Muscle of leg (tissue), 11 donors: ENCODE measurements around the gene PTPRN. TPM values are rescaled to one million over a fixed set of nuclear protein-coding genes. Genes with fewer than 3 reads are reported as not detected.
A peak's percentile ranks its signal among the peaks of the same experiment; 100 is the strongest.

Source experiments
- DNase-seq: peaks from one replicate; pipeline ENCODE4 v3.0.0; 2013
- H3K27ac ChIP-seq: one replicate; pipeline ENCODE4 v1.5.1; 2013; ENCODE audit warnings: mild to moderate bottlenecking, low read length, control low read depth
- H3K27me3 ChIP-seq: one replicate; pipeline ENCODE4 v1.6.1; 2013; ENCODE audit warnings: low read length; ENCODE audit not compliant: control insufficient read depth, insufficient read depth
- H3K36me3 ChIP-seq: one replicate; pipeline ENCODE4 v1.6.1; 2013; ENCODE audit warnings: low read length; ENCODE audit not compliant: control insufficient read depth, insufficient read depth
- H3K4me1 ChIP-seq: one replicate; pipeline ENCODE4 v1.6.1; 2013; ENCODE audit warnings: low read length; ENCODE audit not compliant: control insufficient read depth, insufficient read depth
- H3K4me3 ChIP-seq: one replicate; pipeline ENCODE4 v1.5.1; 2013; ENCODE audit warnings: low read length, control low read depth
- H3K9me3 ChIP-seq: replicated peaks from 2 replicates; pipeline ENCODE4 v1.6.1; 2013; ENCODE audit warnings: low read depth, low read length; ENCODE audit not compliant: control insufficient read depth
- WGBS: methylation state at CpG from one replicate; pipeline ENCODE4 v1.1.5; 2013; ENCODE audit warnings: missing lambda C conversion rate; ENCODE audit not compliant: insufficient coverage; 5-methylcytosine and 5-hydroxymethylcytosine counted together
- polyA plus RNA-seq, 8 donors: library from polyadenylated mRNA; unstranded; fragments of 120-200 nt; gene quantifications; one replicate each; pipeline versions ENCODE4 v1.2.1 to v1.2.3, GENCODE V29; 2013; ENCODE audit warnings: inconsistent platforms in 1 of 8, low replicate concordance in 1 of 8; ENCODE audit not compliant: insufficient read length in 8 of 8, insufficient read depth in 1 of 8
- total RNA-seq: library from RNA; stranded (reverse); fragments of 120-200 nt; gene quantifications from one replicate; pipeline ENCODE4 v1.2.4, GENCODE V29; 2013

PTPRN gene
- total and polyA plus RNA-seq, 9 donors: 0.09 to 1.0 (median 0.29) TPM

DNA sequence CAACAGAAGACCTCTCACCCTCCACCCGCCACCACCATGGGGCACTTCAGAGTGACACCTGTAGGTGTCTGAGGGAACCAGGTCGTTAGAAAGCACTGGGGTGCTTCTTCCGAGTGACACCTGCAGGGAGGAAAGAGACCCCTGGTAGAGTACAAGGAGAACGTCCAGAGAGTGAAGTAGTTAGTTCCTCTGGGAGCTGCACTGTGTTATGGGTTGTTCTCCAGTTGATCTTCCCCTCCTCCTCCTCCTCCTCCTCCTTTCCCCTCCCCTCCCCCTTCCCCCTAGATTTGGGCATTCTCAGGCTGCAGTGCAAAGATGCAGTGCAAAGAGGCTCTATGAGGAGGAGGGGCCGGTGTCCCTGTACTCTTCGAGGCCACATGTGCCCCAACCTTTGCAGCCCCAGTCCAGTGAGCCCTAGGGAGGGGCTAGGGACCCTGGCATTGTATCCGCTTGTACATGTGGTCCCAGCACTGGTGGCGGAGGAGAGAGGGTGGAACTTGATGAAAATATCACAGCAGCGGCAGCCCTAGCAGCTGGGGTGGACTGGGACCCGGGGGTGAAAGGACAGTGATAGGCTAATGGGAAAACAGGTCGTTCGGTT lies 29.2 kb downstream of the PTPRN start:
- H3K4me1 ChIP-seq: peaks cover 35% of the 10 kb centered on the region
- peaks cover 44% of the 10 kb centered on the region for H3K36me3 ChIP-seq
- H3K9me3 ChIP-seq: no peaks in the 10 kb centered on the region
- 35% methylated on average over 5 of the region's 12 CpGs for WGBS
- no peaks in the 10 kb centered on the region for H3K27me3 ChIP-seq
- H3K27ac ChIP-seq: peak overlapping the region; percentile 97
- H3K4me3 ChIP-seq: peak overlapping the region; percentile 75
- no peak for DNase-seq

DNA sequence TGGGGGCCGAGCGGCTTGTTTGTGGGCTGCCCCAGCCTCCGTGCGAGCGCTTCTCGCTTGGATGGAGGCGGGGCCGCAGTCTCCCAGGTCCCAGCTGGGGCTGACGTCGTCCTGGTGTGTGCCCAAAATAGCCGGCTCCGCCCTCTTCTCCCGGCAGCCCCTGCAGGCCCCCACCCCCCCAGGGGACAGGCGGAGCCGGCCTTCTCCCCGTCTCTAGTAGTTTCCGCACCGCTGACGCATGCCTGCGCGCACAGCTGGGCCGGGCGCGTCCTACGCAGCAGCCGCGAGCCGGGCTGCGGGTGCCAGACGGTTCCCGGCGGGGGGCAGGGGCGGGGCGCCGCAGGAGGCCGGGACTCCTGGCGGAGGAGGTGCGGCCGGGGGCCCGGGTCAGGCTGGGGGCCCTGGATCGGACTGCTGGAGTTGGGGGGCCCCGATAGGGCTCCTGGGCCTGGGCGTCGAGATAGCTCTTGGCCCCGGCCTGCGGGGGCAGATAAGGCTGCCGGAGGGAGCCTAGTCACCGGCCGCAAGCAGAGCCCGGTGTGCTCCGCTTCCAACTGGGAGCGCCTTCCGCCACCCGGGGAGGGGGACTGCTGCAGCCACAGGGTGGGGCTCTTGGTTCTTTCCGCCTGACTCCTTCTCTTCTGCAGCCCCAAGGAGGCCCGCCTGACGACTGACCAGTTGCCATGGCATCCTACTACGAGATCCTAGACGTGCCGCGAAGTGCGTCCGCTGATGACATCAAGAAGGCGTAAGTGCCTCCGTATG lies 29.9 kb downstream of the PTPRN start, which contains the start of gene DNAJB2:
Gene DNAJB2, plus strand, starts transcription at position 216 of the 765 bp plus-strand sequence. Its CDS starts 468 bp downstream, at position 684.
- under 1% methylated on average over 47 of the region's 65 CpGs for WGBS
- H3K4me1 ChIP-seq: peaks cover 29% of the 10 kb centered on the region

DNA sequence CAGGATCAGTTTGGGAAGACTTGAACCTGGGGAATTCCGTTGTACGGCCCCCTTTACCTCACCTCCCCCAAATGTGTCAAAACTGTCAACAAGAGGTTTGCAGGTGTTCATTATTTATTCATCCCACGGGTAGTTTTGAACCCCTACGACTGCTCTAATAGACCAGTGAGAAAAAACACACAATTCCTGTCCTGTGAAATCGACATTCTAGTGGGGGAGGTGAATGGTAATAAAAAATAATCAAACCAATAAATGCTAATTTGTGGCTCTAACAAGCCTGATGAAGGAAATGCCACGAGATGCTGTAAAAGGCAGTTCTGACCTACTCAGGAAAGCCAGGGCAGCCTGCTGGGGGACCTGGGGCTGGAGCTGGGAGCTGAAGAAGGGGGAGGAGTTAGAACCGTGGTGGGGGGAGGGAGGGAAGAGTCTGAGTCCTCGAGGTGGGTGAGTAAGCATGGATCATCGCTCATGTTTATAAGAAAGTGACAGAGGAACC lies 30.5 kb downstream of the PTPRN start:
- H3K4me3 ChIP-seq: peak overlapping the region; percentile 75
- H3K27me3 ChIP-seq: no peaks in the 10 kb centered on the region
- peaks cover 31% of the 10 kb centered on the region for H3K36me3 ChIP-seq
- 0% methylated on average over 3 of the region's 9 CpGs for WGBS
- no peak for DNase-seq
- peaks cover 35% of the 10 kb centered on the region for H3K4me1 ChIP-seq
- peak overlapping the region; percentile 97 for H3K27ac ChIP-seq
- H3K9me3 ChIP-seq: no peaks in the 10 kb centered on the region

More for the DNA sequence above, 29.9 kb downstream of the PTPRN start, which contains the start of gene DNAJB2:
- Histone ChIP-seq H3K4me3 (peak within 1 kb of the TSS; percentile 75), H3K9me3 (no peaks in the 10 kb centered on the region), H3K27me3 (no peaks in the 10 kb centered on the region), H3K27ac (peak within 1 kb of the TSS; percentile 97), H3K36me3 (peaks cover 37% of the 10 kb centered on the region)
- DNase-seq: peak; percentile 99

DNA sequence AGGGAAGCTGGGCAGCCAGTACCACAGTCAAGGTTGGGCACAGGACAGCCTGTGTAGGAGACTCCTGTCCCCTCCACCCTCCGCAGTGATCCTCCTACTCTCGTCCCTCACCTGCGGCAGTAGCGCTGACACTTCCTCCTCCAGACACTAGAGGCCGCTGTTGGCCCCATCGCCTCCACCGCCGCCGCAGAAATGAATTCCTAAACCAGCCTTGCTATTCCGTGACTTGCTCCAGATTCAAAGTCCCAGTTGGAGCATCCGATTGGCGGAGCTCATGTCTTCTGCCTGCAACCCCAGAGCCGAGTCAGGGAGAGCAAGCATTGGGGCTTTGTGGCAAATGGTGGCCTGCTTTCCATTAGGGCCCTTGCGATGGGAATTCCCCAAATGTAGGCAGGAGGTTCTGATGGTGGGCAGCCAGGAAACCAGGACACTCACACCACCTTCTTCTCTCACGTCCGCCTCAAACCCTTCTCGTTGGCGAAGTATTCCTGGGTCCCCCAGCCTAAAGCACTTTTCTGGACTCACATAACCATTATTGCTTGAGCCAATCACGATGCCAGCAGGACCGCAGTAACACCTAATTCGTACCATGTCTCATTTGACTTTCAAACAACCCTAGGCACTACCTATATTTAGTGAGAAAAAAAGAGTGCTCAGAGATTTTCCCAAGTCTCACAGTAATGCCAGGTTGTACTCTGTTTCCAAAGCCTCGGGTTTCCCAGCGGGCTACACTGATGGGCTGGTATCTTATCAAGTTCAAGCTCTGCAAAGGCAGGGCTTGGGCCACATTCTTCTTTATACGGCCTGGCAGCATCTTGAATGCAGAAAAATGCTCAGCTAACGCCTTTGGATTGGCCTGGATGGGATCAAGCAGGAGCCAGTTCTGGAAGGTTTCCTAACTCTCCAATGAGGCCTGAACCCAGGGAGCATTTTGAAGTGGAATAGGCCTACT lies 31.2 kb downstream of the PTPRN start:
- 15% methylated on average over 19 of the region's 25 CpGs for WGBS
- DNase-seq: peak; percentile 90
- Histone ChIP-seq H3K9me3 (no peaks in the 10 kb centered on the region), H3K27ac (peak overlapping the region; percentile 97), H3K4me3 (no peak overlapping the region), H3K4me1 (peaks cover 35% of the 10 kb centered on the region), H3K36me3 (peaks cover 25% of the 10 kb centered on the region), H3K27me3 (no peaks in the 10 kb centered on the region)

DNA sequence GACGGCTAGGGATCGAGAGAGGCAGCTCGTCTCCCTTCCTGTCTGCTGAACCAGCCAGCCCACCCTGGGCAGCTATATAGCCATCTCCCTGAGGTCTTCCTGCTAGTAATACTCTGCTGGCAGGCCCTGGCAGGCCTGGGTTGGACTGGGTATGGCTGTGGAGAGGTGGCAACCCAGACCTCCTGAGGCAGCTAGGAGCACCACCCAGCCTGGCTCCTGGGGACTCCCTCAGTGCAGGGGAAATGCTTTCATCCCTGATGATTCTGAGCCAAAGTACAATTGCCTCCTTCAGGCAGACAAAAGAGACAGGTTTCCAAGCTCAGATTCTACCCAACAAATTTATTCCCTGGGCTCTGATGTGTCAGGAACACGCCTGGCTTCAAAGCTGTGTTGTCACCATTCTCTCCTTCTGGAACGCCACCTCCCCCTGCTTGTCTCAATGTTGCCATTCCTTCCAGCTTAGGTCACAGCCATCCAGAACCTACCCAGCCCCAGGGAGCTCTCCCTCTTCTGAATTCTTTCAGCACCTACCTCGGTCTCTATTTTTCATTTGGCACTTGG lies 34.8 kb downstream of the PTPRN start:
- Histone ChIP-seq H3K27me3 (peaks cover 15% of the 10 kb centered on the region), H3K9me3 (no peaks in the 10 kb centered on the region), H3K36me3 (no peaks in the 10 kb centered on the region), H3K4me3 (no peak overlapping the region), H3K27ac (peak overlapping the region; percentile 18), H3K4me1 (peaks cover 20% of the 10 kb centered on the region)
- WGBS: 10% methylated on average over 2 of the region's 6 CpGs
- DNase-seq: peak; percentile 53

DNA sequence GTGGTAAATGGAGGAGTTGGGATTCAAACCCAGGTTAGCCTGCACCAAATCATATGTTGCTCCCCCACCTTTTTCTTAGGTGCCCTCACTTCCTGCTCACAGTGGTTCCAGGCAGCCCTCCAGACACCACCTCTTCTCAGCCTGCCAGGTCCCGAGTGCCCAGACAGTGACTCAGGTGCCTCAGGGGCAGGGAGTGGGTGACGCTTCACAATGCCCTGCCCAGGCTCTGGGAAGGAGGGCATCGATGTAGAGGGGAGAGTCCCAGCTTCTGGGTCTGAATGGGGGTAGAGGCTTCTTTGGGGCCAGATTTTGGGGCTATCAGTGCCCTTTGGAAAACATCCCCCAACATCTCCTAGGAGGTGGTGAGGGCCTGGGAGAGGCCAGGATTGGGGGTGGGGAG lies 35.3 kb downstream of the PTPRN start:
- peaks cover 19% of the 10 kb centered on the region for H3K4me1 ChIP-seq
- peaks cover 15% of the 10 kb centered on the region for H3K27me3 ChIP-seq
- H3K4me3 ChIP-seq: no peak overlapping the region
- DNase-seq: no peak
- no peaks in the 10 kb centered on the region for H3K36me3 ChIP-seq
- H3K9me3 ChIP-seq: no peaks in the 10 kb centered on the region
- 100% methylated on average over 2 of the region's 3 CpGs for WGBS
- H3K27ac ChIP-seq: peak overlapping the region; percentile 24

DNA sequence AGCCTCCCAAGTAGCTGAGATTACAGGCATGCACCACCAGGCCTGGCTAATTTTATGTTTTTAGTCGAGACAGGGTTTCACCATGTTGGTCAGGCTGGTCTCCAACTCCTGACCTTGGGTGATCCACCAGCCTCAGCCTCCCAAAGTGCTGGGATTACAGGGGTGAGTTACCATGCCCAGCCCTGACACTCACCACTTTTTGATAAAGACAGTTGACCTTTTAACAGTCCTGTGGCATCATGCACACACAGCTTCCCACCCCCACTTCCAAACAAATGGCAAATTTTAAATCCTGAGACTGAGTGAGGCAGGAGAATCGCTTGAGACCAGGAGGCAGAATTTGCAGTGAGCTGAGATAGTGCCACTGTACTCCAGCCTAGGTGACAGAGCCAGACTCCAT lies 36.2 kb downstream of the PTPRN start:
- peaks cover 15% of the 10 kb centered on the region for H3K27me3 ChIP-seq
- H3K9me3 ChIP-seq: no peaks in the 10 kb centered on the region
- WGBS: no CpG with 5 or more reads among the region's 2 CpGs
- peaks cover 10% of the 10 kb centered on the region for H3K4me1 ChIP-seq
- no peak overlapping the region for H3K27ac ChIP-seq
- no peaks in the 10 kb centered on the region for H3K36me3 ChIP-seq
- H3K4me3 ChIP-seq: no peak overlapping the region
- DNase-seq: no peak

DNA sequence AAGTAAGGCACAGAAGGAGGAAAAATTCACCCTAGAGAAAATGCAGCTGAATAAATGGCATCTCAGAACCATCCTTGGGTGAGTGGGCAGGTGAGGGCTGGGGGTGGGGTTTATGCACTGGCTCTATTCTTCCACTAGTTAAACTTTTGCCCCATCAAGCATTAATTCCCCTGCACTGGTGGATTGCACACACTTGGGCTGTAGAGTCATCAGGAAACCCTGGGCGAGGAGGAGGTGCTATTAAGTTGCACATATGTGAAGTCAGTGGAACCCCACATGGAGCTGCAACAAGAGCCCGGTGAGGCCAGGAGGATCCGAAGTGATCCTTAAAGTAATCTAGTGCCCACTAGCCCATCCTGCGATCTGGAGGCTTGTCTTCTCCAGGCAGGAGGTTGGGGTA lies 36.8 kb downstream of the PTPRN start:
- WGBS: 76% methylated on average over 4 of the region's 4 CpGs
- no peaks in the 10 kb centered on the region for H3K9me3 ChIP-seq
- no peak for DNase-seq
- no peak overlapping the region for H3K4me3 ChIP-seq
- H3K36me3 ChIP-seq: no peaks in the 10 kb centered on the region
- peaks cover 7% of the 10 kb centered on the region for H3K4me1 ChIP-seq
- peaks cover 15% of the 10 kb centered on the region for H3K27me3 ChIP-seq
- H3K27ac ChIP-seq: no peak overlapping the region

DNA sequence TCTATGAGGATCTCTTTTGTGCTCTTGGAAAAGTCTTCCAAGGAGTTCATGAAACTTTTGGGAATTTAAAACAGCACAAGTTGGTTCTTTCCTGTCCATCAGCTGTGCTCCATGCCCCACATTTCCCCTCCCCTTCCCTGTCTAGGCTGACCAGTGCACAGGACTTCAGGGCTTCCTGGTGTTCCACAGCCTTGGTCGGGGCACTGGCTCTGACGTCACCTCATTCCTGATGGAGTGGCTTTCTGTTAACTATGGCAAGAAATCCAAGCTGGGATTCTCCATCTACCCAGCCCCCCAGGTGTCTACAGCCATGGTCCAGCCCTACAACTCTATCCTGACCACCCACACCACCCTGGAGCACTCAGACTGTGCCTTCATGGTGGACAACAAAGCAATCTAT lies 38.2 kb downstream of the PTPRN start:
- no peak for DNase-seq
- no peaks in the 10 kb centered on the region for H3K36me3 ChIP-seq
- no peaks in the 10 kb centered on the region for H3K9me3 ChIP-seq
- no peak overlapping the region for H3K4me3 ChIP-seq
- H3K4me1 ChIP-seq: peaks cover 7% of the 10 kb centered on the region
- H3K27ac ChIP-seq: no peak overlapping the region
- WGBS: 80% methylated on average over 1 of the region's 2 CpGs
- peaks cover 15% of the 10 kb centered on the region for H3K27me3 ChIP-seq
